GM13977 (cell line): ENCODE results near the gene WDR12.
"Not testable (repeated sequence)": the region's sequence is repeated elsewhere in the genome, so short reads cannot be mapped to it uniquely, and the experiment has no call there.

Experiments used
- DNase-seq: peaks from one replicate; pipeline ENCODE4 v3.0.0; 2012; ENCODE audit warnings: low spot score
- CTCF ChIP-seq: IDR thresholded peaks from 2 replicates; pipeline ENCODE4 v1.5.1; 2012; ENCODE audit warnings: mild to moderate bottlenecking, control low read depth; ENCODE audit not compliant: insufficient read depth; ENCODE audit errors: extremely low read depth, missing control alignments
- in situ Hi-C: fragments of 300-500 bp; cut with MboI; formaldehyde crosslinking; loops from one replicate; pipeline ENCODE4 v1.12.0; 2022; ENCODE audit warnings: low sequenced_read_pairs, low pct_unique_long_range_greater_than_20kb, mixed read lengths, inconsistent platforms; ENCODE audit not compliant: unreplicated experiment

Gene WDR12

GRCh38 chr2:202941771-202942170, 30.3 kb upstream of the WDR12 start:
- TF ChIP-seq CTCF = no peak
- no peak for DNase-seq
- in situ Hi-C loops = no loop called here

GRCh38 chr2:202938960-202939359, 27.5 kb upstream of the WDR12 start:
- DNase-seq = no peak
- in situ Hi-C loops = no loop called here
- no peak for TF ChIP-seq CTCF

- no peak for TF ChIP-seq CTCF
- in situ Hi-C loops = no loop called here
Measured at GRCh38 chr2:202934456-202934855, 23.0 kb upstream of the WDR12 start.

GRCh38 chr2:202933958-202934357, 22.5 kb upstream of the WDR12 start:
- in situ Hi-C loops = no loop called here
- no peak for DNase-seq
- TF ChIP-seq CTCF = no peak

More at GRCh38 chr2:202934456-202934855, 23.0 kb upstream of the WDR12 start:
- DNase-seq = no peak

GRCh38 chr2:202933139-202933510, 21.7 kb upstream of the WDR12 start:
- no peak for TF ChIP-seq CTCF
- in situ Hi-C loops = no loop called here
- no peak for DNase-seq

- DNase-seq = no peak
- no peak for TF ChIP-seq CTCF
- in situ Hi-C loops = no loop called here
Measured at GRCh38 chr2:202932425-202933138, 21.1 kb upstream of the WDR12 start.

- DNase-seq = no peak
- in situ Hi-C loops = no loop called here
Measured at GRCh38 chr2:202918860-202919259, 7.4 kb upstream of the WDR12 start.

GRCh38 chr2:202912342-202913201, 1.1 kb upstream of the WDR12 start:
- DNase-seq, in situ Hi-C loops: not testable (repeated sequence)

More at GRCh38 chr2:202918860-202919259, 7.4 kb upstream of the WDR12 start:
- TF ChIP-seq CTCF = no peak
